ENCODE measurements around the gene SCN9A. TPM values are rescaled to one million over a fixed set of nuclear protein-coding genes. Genes with fewer than 3 reads are reported as not detected.

Gene SCN9A
- total RNA-seq, 1 experiment from 2014 or later, result 1.3 TPM

GRCh38 chr2:166333801-166334200 is 41.9 kb downstream of the SCN9A start:
- Mint-ChIP-seq H3K4me3 (no peak overlapping the region), H3K27me3 (ENCODE audit: low read depth) (no peaks in the 10 kb centered on the region), H3K9me3 (no peaks in the 10 kb centered on the region), H3K36me3 (ENCODE audit: insufficient read depth in 1 of 3, low read depth in 3 of 3) (no peaks in the 10 kb centered on the region), H3K27ac (no peak overlapping the region), H3K4me1 (peaks cover 7 to 10% of the 10 kb centered on the region in 2 experiments)
- Histone ChIP-seq H4K20me1 (ENCODE audit: control insufficient read depth, insufficient read depth, insufficient read length) (no peaks in the 10 kb centered on the region), H3K9ac (ENCODE audit: extremely low read depth, insufficient read length, low read length) (no peak overlapping the region), H3K27me3 (ENCODE audit: insufficient read depth, low read length) (no peaks in the 10 kb centered on the region), H3K23me2 (ENCODE audit: insufficient read length, low read depth, low read length, poor library complexity, severe bottlenecking) (no peaks in the 10 kb centered on the region), H2AFZ (ENCODE audit: low read length) (no peak overlapping the region), H3K23ac (ENCODE audit: insufficient read length, low read depth, low read length) (no peak overlapping the region), H3K79me2 (ENCODE audit: insufficient read depth, low read length) (no peaks in the 10 kb centered on the region), H3K18ac (ENCODE audit: insufficient read length, low read depth, low read length) (no peak overlapping the region), H4K91ac (ENCODE audit: insufficient read length, low read depth, low read length) (no peak overlapping the region), H4K5ac (ENCODE audit: insufficient read length, low read depth, low read length) (no peak overlapping the region), H3K4me2 (ENCODE audit: insufficient read depth, insufficient read length, low read length) (no peak overlapping the region), H2BK12ac (ENCODE audit: insufficient read length, low read depth, low read length) (no peak overlapping the region), H3T11ph (ENCODE audit: low read length) (no peak overlapping the region), H2BK20ac (ENCODE audit: low read depth, low read length, poor library complexity, severe bottlenecking) (no peak overlapping the region), H3K9me3 (ENCODE audit: control insufficient read depth, low read depth, low read length) (no peaks in the 10 kb centered on the region), H3K14ac (ENCODE audit: insufficient read depth, low read length) (no peak overlapping the region), H2BK15ac (ENCODE audit: low read depth, low read length) (no peak overlapping the region), H3K4me1 (ENCODE audit: insufficient read depth, low read length) (no peaks in the 10 kb centered on the region; the same call in 1 of the 2 replicates), H2AK5ac (ENCODE audit: insufficient read length, low read length) (no peak overlapping the region), H3K4ac (ENCODE audit: low read depth, low read length) (no peak overlapping the region), H2BK5ac (ENCODE audit: insufficient read length, low read length) (no peak overlapping the region), H3K27ac (ENCODE audit: insufficient read length, low read depth, low read length) (no peak overlapping the region), H4K8ac (replicated peaks; ENCODE audit: insufficient read length, low read depth, low read length) (no peak overlapping the region), H3K56ac (ENCODE audit: insufficient read length, low read depth, low read length) (no peak overlapping the region), H2BK120ac (ENCODE audit: low read depth, low read length, poor library complexity, severe bottlenecking) (no peak overlapping the region), H3K79me1 (ENCODE audit: insufficient read depth, low read depth, low read length, poor library complexity, severe bottlenecking) (no peaks in the 10 kb centered on the region)
- no CpG with 5 or more reads among the region's 2 CpGs for WGBS (ENCODE audit: extremely low coverage, insufficient read length, low lambda C conversion rate)
- DNase-seq, result no peak
- no peak for TF ChIP-seq CTCF (conservative IDR thresholded peaks at IDR 0.05)

Data from H9 (cell line).